M059J (cell line): Measurements from ENCODE around the gene CACNA1C. TPM values are rescaled to one million over a fixed set of nuclear protein-coding genes. Genes with fewer than 3 reads are reported as not detected.
"Not testable (repeated sequence)": the region's sequence is repeated elsewhere in the genome, so short reads cannot be mapped to it uniquely, and the experiment has no call there.

Experiments
- DNase-seq: peaks from one replicate; pipeline ENCODE4 v3.0.0-alpha.2; 2012; ENCODE audit warnings: low read depth
- total RNA-seq: library from RNA; depleted of rRNA; stranded (reverse); fragments of >200 nt; shearing (Covaris generic); gene quantifications from 2 replicates; pipeline ENCODE4 v1.2.3, GENCODE V29; 2014

CACNA1C gene
- total RNA-seq, 1 experiment from 2014 or later = 3.6 TPM

DNA sequence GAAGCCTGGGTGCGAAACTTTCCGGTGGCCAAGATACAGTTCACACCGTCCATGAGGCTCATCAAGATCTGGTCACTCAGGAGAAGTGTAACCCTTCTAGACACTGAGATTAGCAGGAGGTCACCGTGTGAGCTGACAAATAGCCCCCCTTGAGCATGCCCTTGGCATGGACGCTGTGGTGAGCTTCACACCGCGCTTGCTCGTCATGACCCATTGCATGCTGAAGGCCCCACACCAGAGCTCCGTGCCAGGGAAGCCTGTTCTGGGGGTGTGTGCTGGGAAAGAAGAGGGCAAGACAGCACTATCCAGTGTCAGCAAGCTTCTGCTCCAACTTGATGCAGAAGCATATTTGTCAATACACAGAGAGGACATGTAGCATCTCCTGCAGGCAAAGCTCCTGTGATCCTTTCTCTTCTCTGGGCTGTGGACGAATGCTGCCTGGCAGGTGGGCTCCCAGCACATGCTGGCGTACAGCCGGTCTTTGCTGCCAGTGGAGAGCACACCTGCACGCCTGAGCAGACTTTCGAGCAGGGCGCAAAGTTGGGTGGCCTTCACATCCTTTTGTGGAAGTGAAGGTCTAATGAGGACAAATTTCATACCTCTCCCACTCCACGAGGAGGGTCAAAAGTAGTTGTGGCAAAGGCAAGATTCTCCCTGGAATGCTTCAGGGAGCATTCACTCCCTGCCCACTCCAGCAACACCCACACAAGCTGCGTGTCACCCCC, 615.1 kb downstream of the CACNA1C start:
- no peak for DNase-seq

DNA sequence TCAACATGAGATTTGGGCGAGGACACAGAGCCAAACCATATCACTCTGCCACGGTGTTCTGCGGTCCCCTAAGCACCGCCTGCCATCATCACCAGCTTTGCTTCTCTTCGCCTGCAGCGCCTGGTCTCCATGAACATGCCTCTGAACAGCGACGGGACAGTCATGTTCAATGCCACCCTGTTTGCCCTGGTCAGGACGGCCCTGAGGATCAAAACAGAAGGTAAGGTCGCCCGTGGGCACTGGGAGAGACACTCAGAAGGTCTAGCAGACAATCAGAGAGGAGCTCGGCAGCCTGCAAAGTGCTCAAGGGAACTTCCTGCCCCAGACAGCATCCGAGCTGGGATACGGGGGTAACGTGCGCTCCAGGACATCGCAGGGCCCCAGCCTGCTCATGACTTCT, 616.0 kb downstream of the CACNA1C start:
- no peak for DNase-seq

DNA sequence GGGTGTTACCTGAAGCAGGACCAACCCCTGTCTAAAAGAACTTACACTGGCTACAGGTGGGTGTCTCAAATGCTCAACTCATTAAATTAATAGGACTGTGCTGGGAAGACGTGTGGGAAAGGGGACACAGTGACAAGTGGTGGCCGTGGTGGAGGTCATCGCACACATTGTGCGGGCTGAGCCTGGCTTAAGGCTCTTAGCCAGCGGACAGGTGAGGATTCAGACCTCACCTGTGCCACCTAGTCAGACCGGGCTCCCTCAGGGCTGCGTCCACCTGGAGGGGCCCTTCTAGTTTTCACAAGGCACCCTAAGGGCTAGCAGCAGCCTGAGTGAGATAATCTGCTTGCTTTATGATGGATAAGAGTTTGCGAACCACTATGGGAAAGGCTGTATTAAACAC, 616.8 kb downstream of the CACNA1C start:
- DNase-seq = no peak

DNA sequence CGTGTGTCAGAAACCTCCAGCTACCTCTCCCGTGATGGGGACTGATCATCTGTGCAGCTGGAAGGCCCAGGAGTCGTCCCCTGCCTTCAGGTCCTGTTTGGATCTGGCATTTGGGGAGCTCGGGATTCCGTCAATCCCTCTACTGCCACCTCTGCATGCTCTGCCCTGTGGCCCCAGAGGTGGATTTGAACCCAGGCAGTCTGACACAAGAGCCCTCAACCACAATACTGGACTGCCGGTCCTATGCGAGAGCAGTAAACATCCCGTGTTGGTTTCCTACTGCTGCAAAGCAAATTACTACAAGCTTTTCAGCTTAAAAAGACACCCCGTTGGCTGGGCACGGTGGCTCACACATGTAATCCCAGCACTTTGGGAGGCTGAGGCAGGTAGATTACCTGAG, 620.1 kb downstream of the CACNA1C start:
- no peak for DNase-seq

DNA sequence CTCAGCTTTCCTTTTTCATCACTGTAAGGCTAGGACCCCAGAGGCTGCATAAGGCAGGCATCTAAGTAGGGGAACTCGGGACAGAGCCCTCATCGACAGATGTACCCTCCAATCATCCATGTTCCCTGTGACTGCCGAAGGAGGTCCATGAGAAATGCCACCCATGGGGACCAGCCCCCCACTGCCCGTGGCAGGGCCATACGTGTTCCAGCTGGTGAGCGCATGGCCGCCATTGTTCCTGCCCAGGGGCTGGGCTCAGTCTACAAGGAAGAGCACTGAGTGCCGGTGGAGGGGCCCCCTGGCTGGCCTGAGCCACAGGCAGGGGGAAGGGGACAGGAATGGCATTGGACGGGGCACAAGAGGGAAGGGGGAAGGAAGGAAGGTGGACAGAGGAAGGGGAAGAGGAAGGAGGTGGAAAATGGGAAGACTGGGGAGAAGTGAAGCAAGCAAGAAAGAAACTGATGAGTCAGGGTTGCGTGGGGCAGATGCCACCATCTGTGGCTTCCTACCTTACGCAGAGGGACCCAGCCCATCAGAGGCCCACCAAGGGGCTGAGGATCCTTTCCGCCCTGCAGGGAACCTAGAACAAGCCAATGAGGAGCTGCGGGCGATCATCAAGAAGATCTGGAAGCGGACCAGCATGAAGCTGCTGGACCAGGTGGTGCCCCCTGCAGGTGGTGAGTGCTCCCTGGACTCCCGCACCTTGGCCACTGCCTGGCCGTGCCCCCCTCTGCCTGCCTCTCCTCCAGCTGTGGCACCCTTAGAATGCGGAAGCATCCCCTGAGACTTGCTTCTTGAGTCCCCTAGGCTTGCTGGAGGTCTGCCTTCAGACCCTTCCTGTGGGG, 621.4 kb downstream of the CACNA1C start:
- no peak for DNase-seq

DNA sequence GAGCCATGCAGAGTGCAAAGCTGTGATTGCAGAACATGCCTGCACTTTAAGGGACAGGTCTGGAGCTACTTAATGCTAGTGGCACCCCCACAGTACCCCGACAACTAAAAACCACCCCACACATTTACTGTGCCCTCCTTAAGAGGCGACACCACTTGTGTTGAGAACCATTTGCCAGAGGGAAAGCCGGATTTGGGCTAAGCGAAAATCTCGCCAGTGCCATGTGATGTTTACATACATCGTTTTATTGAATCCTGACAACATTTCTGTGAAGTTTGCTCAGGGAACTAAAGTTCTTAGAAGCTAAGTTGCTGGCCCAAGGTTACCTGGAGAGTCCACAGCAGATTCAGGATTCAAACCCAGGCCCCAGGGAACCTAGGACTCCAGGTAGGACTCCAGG, 623.0 kb downstream of the CACNA1C start:
- no peak for DNase-seq

DNA sequence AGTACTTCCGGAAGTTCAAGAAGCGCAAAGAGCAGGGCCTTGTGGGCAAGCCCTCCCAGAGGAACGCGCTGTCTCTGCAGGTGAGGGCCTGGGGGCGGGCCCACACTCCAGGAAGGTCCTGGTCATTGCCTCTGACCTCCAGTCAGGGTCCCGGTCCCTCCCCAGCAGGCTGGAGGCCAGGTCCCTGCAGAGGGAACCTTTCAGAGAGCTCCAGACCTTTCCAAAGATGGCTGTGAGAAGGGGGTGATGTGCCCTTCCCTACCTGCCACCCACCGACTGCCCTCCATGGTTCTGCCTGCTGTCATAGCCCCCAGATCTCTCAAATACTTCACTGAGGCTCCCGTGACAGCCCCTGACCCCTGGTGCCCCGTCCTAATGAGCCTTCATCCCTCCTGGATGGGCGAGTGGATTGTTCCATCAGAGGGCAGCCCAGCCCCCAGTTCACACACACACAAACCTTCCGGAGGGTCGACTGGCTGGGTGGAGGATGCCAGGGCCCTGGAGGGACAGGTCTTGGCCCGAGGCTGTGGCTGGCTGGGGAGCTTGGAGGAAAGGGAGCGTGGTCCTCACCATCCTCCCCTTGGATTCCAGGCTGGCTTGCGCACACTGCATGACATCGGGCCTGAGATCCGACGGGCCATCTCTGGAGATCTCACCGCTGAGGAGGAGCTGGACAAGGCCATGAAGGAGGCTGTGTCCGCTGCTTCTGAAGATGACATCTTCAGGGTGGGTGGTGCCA, 624.5 kb downstream of the CACNA1C start:
- DNase-seq = no peak

DNA sequence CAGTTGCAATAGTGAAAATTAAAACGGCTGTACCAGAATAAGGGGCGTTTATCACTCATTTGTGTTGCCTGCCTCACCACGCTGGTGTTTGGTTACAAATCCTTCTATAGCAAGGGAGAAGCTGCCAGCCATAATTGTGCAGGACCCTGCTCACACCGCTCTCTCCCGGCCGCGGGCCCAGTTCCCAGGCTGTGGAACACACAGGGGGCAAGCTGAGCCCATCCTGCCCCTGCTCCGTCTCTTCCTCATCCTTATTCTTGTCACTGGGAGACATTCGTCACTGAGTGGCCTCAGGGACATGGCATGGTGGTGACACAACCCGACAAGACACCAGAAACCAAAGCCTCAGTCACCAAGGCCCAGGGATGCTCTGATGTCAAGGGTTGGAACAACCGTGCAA, 625.6 kb downstream of the CACNA1C start:
- DNase-seq = no peak

DNA sequence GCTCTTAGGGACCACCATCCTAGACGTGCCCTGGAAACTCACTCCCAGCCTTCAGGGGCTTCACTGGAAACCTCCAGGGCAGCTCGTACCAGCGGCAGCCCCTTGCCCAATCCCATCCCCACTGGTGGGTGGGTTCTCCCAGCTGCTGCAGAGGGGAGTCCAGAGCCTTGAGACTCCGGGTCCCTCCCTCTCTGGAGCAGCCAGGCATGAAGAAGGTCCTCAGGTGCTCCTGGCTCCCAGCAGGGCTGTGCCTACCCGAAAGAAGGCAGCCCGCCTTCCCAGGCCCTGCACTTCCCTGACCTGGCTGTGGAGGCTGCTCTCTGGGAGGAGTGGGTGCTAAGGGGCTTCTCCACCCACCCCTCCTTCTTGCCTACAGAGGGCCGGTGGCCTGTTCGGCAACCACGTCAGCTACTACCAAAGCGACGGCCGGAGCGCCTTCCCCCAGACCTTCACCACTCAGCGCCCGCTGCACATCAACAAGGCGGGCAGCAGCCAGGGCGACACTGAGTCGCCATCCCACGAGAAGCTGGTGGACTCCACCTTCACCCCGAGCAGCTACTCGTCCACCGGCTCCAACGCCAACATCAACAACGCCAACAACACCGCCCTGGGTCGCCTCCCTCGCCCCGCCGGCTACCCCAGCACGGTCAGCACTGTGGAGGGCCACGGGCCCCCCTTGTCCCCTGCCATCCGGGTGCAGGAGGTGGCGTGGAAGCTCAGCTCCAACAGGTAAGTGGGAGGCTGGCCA, 626.5 kb downstream of the CACNA1C start:
- no peak for DNase-seq

DNA sequence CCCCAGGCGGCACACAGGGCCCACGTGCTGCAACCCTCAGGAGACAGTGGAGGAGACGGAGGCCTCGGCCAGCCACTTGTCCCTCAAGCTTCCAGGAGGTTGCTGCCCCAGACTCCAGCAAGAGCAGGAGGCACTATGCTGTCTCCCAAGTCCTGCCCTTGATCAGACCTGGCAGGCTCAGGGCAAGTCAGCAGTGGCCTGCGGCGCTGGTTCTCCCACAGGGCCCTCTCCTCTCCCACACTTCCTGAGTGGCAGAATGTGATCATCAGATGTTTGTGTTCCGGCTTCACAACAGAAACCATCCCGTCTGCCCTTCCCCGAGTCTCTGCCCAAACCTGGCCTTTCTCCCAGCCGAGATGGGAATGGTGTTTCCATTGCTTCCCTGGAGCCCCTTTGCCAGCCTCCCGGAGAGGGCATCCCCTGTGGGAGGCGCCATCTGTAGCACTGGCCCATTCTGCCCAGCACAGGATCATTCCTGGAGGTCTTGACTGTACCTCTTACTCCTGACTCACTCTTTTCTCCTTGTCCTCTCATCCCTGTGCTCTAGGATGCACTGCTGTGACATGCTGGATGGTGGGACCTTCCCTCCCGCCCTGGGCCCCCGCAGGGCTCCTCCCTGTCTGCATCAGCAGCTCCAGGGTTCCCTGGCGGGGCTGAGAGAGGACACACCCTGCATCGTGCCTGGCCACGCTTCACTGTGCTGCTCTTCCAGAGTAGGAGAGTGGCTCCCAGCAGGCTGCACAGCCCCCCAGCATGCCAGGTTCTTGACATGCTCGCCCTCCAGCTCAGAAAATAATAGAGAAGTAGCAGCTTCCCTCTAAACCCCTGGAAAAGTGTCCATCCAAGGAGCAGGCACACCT, 627.3 kb downstream of the CACNA1C start:
- DNase-seq = no peak

DNA sequence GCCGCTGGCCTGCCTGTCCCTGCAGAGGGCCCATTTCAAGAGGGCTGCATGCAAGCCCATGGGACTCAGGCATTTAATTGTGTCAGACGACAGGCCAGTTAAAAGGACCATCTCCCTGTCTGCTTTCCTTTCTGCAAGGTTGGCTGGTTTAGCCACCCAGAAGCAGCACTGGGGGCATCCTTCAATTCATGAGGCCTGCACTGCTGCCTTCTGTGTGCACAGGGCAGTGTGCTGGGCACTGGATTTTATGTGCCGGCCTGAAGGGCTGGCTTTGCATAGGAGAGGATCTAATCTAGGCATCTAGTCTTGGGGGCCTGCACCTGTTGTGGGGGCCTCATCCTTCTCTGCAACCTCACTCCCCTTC, 627.9 kb downstream of the CACNA1C start:
- no peak for DNase-seq

DNA sequence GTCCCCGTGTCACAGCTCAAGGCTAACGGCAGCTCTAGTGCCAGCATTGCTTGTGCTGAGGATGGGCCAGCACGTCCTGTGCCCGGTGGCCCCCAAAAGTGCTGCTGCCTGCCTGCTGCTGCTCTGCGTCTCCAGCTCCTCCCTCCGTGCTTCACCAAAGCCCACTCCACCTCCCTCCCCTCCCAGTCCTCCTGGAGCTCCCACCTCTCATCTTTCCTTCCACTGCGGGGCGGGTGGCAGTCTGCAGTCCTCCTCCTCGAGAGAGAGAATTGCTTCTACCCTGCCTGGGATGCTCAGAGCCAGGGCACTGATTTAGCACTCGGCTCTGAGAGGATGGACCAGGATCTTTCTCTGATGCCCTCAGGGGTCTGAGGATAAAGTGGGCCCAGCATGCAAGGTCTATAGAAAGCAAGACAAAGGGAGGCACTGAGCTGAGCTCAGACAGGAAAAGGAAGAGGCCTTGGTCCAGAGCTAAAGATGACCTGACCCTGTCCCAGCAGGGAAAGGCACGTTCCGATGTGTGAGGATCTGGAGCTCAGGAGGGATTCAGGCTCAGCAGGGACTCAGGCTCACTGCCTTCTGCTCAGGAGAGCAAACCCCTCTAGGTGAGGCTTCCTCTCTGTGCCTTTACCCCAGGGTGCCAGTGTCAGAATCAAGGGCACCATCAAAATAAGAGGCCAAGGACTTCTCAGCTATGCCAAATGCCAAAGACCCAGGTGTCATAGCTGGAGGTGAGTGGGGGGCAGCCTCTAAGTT, 628.8 kb downstream of the CACNA1C start:
- DNase-seq = no peak

DNA sequence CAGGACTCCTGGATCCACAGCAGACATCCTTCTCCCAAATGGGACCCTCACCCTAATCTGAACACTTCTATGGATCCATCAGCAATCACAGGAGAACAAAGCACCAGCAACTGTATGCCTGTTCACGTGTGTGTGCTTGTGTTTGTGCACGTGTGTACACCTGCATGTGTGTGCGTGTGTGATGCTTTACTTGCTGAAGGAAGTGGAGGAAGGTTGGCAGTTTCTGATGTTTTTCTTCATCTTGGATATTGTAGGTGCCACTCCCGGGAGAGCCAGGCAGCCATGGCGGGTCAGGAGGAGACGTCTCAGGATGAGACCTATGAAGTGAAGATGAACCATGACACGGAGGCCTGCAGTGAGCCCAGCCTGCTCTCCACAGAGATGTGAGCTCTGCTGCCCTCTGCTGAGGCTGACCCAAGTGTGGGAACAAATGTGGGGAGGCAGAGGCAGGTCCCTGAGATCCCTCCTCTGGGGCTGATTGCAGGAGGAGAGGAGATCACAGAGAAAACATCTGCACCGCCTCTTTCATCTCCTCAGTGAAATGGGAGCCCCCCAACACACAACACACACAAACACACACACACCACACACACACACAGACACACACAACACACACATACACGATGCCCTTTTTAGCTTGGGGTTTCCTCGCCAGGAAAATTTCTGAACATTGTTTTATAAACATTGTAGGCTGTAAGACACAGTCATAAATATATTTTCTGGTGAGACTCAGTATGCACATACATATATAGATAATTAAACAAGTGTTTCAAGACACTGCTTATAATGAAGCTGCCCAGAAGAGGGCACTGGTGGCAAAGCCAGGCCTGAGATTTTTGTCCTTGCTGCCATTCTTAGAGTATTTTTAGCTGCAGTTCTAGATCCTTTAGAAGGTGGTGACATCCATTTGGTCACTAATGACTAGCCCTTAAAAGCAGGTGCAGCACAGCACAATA, 629.8 kb downstream of the CACNA1C start:
- DNase-seq = peak; percentile 42

DNA sequence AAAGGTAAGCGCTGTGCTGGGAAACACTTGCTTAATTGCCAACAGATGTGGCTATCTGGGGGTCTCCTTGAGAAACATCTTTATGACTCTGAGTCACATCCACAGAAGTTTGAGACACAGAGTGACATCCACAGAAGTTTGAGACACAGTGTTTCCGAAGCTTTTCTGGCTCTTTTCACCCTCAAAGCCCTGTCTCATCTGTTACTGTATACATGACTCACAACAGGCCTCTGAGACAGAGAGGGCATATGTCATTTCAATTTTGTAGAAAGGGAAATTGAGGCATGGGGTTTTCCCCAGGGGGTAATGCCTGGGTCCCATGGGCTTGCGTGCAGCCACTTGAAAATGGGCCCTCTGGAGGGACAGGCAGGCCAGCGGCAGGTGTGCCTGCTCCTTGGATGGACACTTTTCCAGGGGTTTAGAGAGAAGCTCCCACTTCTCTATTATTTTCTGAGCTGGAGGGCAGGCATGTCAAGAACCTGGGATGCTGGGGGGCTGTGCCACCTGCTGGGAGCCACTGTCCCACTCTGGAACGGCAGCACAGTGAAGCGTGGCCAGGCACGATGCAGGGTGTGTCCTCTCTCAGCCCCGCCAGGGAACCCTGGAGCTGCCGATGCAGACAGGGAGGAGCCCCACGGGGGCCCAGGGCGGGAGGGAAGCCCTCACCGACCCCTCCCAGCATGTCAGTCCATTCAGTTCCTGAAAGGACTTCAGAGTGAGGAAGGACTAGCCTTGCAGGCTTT, 630.7 kb downstream of the CACNA1C start:
- no peak for DNase-seq

DNA sequence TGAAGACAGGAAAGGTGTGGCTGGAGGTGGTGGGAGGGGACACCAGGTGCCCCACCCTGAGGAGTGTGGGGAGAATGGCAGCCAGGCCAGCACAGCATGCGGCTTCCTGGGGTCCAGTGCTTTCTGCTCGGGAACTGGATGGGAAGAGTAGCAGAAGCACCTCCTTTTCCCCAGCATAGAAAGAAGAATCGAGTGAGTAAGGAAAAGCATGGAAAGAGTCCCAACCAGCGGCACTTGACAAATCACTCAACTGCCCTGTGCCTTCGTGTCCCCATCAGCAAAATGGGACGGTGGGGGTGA, 631.2 kb downstream of the CACNA1C start:
- not testable (repeated sequence) for DNase-seq

DNA sequence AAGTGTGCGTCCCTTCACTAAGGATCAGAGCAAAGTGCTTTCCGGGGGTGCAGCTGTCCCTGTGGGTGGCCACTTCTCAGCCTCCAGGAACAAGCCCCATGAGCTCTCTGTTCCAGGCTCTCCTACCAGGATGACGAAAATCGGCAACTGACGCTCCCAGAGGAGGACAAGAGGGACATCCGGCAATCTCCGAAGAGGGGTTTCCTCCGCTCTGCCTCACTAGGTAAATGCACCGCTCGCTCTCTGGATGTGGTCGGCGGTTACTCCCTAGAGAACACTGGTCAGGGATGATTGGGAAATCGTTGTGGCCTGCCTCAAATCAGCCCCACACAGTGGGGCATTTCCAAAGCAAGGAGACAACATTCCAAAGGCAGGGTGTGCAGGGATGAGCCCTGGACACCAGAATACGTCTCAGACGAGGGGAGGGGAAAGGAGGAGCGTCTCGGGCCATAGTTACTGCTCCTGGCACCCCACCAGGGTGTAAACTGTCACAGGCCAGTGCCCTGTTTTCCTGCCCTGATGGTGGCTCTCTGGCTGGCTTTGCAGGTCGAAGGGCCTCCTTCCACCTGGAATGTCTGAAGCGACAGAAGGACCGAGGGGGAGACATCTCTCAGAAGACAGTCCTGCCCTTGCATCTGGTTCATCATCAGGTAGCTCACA, 633.0 kb downstream of the CACNA1C start:
- DNase-seq = not testable (repeated sequence)

DNA sequence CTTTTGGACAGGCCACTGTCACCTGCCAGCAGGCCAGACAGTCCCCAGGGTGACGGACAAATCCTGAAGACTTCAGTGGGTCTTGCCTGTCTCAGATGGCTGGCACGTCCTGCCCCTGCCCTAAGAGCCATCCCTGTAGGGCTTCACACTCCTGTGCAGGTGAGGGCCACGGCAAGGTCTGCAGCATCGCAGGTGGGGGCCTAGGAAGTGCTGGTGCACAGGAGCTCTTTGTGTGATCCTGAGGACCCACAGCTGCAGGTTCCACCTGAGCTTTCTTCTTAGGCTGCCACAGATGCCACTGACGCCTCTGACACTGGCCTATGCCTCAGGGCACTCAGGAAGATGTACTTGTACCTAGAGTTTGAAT, 633.5 kb downstream of the CACNA1C start:
- DNase-seq = no peak

DNA sequence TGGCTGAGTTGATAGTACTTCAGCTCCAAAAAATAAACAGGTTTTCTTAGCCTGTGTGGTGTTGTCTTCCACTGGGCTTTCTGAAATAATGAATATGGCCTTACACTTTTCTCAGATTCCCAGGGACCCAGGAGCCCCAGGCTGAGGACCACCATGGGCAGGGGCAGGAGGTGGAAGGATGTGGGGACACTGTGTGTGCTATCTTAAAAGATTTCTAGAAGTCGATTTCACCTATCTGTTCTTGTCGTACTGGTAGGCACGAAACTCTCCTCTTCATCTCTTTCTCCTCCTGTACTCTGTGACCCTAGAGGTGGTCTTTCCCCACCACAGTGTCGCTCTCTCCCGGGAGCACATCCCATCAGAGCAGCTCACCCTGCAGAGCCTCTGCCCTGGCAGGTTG, 634.3 kb downstream of the CACNA1C start:
- no peak for DNase-seq
